Adrenal gland (tissue), 12 donors: Measurements from ENCODE around the gene ACOT4. TPM values are rescaled to one million over a fixed set of nuclear protein-coding genes. Genes with fewer than 3 reads are reported as not detected.
"Not testable (repeated sequence)": the region's sequence is repeated elsewhere in the genome, so short reads cannot be mapped to it uniquely, and the experiment has no call there.

ENCODE experiments used
- DNase-seq, 7 donors: peaks; one replicate each; pipeline ENCODE4 v3.0.0-alpha.2; 2019 to 2020
- H3K27ac ChIP-seq, 5 donors: fragments of 200-600 bp; sonication (generic) in 4 of 5; 1 replicate in 3 of 5; 2 replicates in 2 of 5; pipeline versions ENCODE4 v1.5.1 to v1.8.0; 2016 to 2020; ENCODE audit warnings: mild to moderate bottlenecking in 1 of 5
- H3K27me3 ChIP-seq: fragments of 200-600 bp; 2 replicates; pipeline ENCODE4 v1.8.0; 2021
- H3K36me3 ChIP-seq, 2 donors: fragments of 200-600 bp; replicated peaks in 1 of 2; 1 replicate in 1 of 2; 2 replicates in 1 of 2; pipeline versions ENCODE4 v1.5.1 to v1.8.0; 2018 to 2022
- H3K4me1 ChIP-seq, 2 donors: fragments of 200-600 bp; replicated peaks in 1 of 2; 1 replicate in 1 of 2; 2 replicates in 1 of 2; pipeline versions ENCODE4 v1.5.1 to v1.8.0; 2018 to 2021
- H3K4me3 ChIP-seq, 4 donors: fragments of 200-600 bp; sonication (generic) in 3 of 4; one replicate each; pipeline ENCODE4 v1.5.1; 2016 to 2018
- H3K9me3 ChIP-seq, 3 donors: fragments of 200-600 bp; sonication (generic) in 1 of 3; replicated peaks in 1 of 3; 1 replicate in 2 of 3; 2 replicates in 1 of 3; pipeline versions ENCODE4 v1.5.1 to v1.8.0; 2016 to 2021
- CTCF ChIP-seq, 6 experiments: fragments of 450-650 bp in 4 of 6; fragments of 200-600 bp in 2 of 6; sonication (generic) in 1 of 6; IDR thresholded peaks; 1 replicate in 5 of 6; 2 replicates in 1 of 6; pipeline versions ENCODE4 v1.5.1 to v1.8.0; 2016 to 2021; ENCODE audit warnings: antibody characterized with exemption in 6 of 6, mild to moderate bottlenecking in 2 of 6, moderate library complexity in 1 of 6
- POLR2A ChIP-seq, 2 donors: fragments of 450-650 bp; IDR thresholded peaks; one replicate each; pipeline ENCODE4 v1.6.1; 2017; ENCODE audit warnings: antibody characterized with exemption in 2 of 2, mild to moderate bottlenecking in 2 of 2, moderate library complexity in 1 of 2
- WGBS, 4 donors: extraction: QIAGEN DNeasy Blood & Tissue Kit in 2 of 4; methylation state at CpG; one replicate each; pipeline versions ENCODE4 v1.1.5 to v1.1.7; 2013 to 2017; 5-methylcytosine and 5-hydroxymethylcytosine counted together
- intact Hi-C, 2 donors: fragments of 100-400 bp; cut with DNase I; formaldehyde crosslinking; loops; one replicate each; pipeline versions ENCODE4 v1.14.1 to v1.15.0; 2022 to 2023
- polyA plus RNA-seq, 3 donors: library from polyadenylated mRNA; stranded (reverse); fragments of 200-250 nt in 2 of 3; fragments of 350-450 nt in 1 of 3; fragmentation: Illumina TruSeq in 1 of 3; extraction: RNeasy Lipid Tissue Mini Kit (QIAGEN cat#74804) in 1 of 3; gene quantifications; one replicate each; pipeline ENCODE4 v1.2.3, GENCODE V29; 2013 to 2014
- total RNA-seq, 9 donors: library from RNA; depleted of rRNA in 4 of 9; stranded (reverse); fragments of >200 nt in 4 of 9; fragments of 120-200 nt in 1 of 9; fragmentation: NEBNext Ultra II Directional in 1 of 9; extraction: Animal tissue kit (Norgen Biotek cat#: 25700) in 1 of 9; gene quantifications; one replicate each; pipeline versions ENCODE4 v1.1.0 to v1.2.4, GENCODE V29; 2013 to 2023
- donor health status: healthy with polysubstance abuse.
- donor health status: Bipolar disorder and iron deficiency.
- donor health status: DM: yes; HTN: yes; CAD: no.
- donor health status: DM: no; HTN: no; CAD: no.
- donor health status: DM: no; HTN: no; CAD: no.
- donor health status: DM: yes; HTN: yes; CAD: no.

Gene ACOT4
- total and polyA plus RNA-seq, 12 donors = 0.72 to 6.7 (median 2.1) TPM

DNA sequence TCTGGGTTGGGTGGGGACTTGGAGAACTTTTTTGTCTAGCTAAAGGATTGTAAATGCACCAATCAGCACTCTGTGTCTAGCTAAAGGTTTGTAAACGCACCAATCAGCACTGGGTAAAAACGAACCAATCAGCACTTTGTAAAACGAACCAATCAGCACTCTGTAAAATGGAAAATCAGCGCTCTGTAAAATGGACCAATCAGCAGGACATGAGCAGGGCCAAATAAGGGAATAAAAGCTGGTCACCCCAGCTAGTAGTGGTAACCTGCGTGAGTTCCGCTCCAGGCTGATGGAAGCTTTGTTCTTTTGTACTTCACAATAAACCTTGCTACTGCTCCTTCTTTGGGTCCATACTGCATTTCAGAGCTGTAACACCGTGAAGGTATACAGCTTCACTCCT is 24.3 kb upstream of the ACOT4 start:
- Histone ChIP-seq H3K4me1 (peaks cover 11 to 22% of the 10 kb centered on the region in 2 donors), H3K27ac (no peak overlapping the region), H3K9me3 (no peaks in the 10 kb centered on the region), H3K27me3 (no peaks in the 10 kb centered on the region), H3K36me3 (no peaks in the 10 kb centered on the region), H3K4me3 (no peak overlapping the region)
- 94 to 98% (median 98%) methylated on average over 7 of the region's 7 CpGs for WGBS, 4 donors
- DNase-seq = no peak
- intact Hi-C loops = loop anchor here in 1 of 2 donors (10.0 kb wide), 1 partner anchor 63 kb away; no protein-coding TSS in a partner anchor
- TF ChIP-seq CTCF (IDR thresholded peaks at IDR 0.05) (no peak), POLR2A (IDR thresholded peaks at IDR 0.05) (no peak)

- no peaks in the 10 kb centered on the region for H3K27me3 ChIP-seq
- H3K4me3 ChIP-seq = peak overlapping the region in 2 of 4 donors; percentile 57 to 67
- TF ChIP-seq POLR2A (IDR thresholded peaks at IDR 0.05) (no peak), CTCF (IDR thresholded peaks at IDR 0.05) (no peak)
- whole genome bisulfite sequencing, 4 donors = 75 to 81% (median 79%) methylated on average over 16 of the region's 16 CpGs
- intact Hi-C loops = loop anchor here in 1 of 2 donors (10.0 kb wide), 1 partner anchor 63 kb away; no protein-coding TSS in a partner anchor
- DNase-seq = no peak
- H3K36me3 ChIP-seq = no peaks in the 10 kb centered on the region
- H3K27ac ChIP-seq = peak overlapping the region in 4 of 5 donors; percentile 88 to 95 (median 94)
- no peaks in the 10 kb centered on the region for H3K9me3 ChIP-seq
- peaks cover 11 to 22% of the 10 kb centered on the region in 2 donors for H3K4me1 ChIP-seq
Observed at GRCh38 chr14:73567951-73568885, 23.5 kb upstream of the ACOT4 start.

DNA sequence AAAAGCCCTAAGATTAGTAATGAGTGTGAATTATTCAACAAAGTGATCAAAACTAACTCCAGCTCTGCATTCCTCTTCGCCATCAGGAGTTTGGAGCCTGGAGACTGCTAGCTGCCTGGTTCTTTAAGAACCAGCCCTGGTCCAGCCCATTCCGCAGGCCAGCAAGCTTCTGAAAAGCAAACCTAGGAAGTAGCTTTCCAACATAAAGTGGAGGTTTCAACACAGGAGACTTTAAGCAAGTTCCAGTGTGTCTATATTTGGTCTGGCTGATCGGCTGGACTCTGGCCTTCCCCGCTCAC is 22.8 kb upstream of the ACOT4 start:
- H3K27ac ChIP-seq = peak overlapping the region in 4 of 5 donors; percentile 88 to 95 (median 94)

DNA sequence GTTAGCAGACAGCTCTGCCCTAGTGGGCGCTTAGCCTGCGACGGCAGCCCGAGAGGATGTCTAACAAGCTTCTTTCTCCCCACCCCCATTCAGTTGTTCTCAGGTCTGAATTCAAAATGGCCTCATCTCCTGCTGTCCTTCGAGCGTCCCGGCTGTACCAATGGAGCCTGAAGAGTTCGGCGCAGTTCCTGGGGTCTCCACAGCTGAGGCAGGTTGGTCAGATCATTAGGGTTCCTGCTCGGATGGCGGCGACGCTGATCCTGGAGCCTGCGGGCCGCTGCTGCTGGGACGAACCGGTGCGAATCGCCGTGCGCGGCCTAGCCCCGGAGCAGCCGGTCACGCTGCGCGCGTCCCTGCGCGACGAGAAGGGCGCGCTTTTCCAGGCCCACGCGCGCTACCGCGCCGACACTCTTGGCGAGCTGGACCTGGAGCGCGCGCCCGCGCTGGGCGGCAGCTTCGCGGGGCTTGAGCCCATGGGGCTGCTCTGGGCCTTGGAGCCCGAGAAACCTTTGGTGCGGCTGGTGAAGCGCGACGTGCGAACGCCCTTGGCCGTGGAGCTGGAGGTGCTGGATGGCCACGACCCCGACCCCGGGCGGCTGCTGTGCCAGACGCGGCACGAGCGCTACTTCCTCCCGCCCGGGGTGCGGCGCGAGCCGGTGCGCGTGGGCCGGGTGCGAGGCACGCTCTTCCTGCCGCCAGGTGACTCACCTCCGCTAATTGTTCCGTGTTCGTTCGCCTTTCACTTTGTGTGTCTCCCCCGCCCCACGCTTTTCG is 22.3 kb upstream of the ACOT4 start, which contains the start of gene ACOT2:
Gene ACOT2, plus strand, starts transcription at position 29 of the 774 bp plus-strand sequence. Its CDS starts 28 bp downstream, at position 57.
- Histone ChIP-seq H3K27ac (peak within 1 kb of the TSS in 4 of 5 donors; percentile 88 to 95 (median 94)), H3K4me3 (peak within 1 kb of the TSS in 3 of 4 donors; percentile 57 to 67 (median 62)), H3K4me1 (peaks cover 11 to 22% of the 10 kb centered on the region in 2 donors)
- intact Hi-C loops = loop anchor here in 1 of 2 donors (10.0 kb wide), 1 partner anchor 65 kb away; no protein-coding TSS in a partner anchor
- WGBS, 4 donors = 0 to 3% (median 1%) methylated on average over 4 to 67 of the region's 83 CpGs
- H3K36me3 ChIP-seq, H3K27me3 ChIP-seq, H3K9me3 ChIP-seq: not testable (repeated sequence)
- peak; percentile 71 to 90 (median 85) for DNase-seq
- TF ChIP-seq CTCF (IDR thresholded peaks at IDR 0.05) = peak in 1 of 6 experiments; percentile 25
- TF ChIP-seq POLR2A (IDR thresholded peaks at IDR 0.05) = peak; percentile 57 to 67

More for the DNA sequence above, 22.8 kb upstream of the ACOT4 start:
- intact Hi-C loops = loop anchor here in 1 of 2 donors (10.0 kb wide), 1 partner anchor 64 kb away; no protein-coding TSS in a partner anchor
- not testable (repeated sequence) for H3K9me3 ChIP-seq, H3K27me3 ChIP-seq, H3K36me3 ChIP-seq, DNase-seq
- 14 to 18% (median 17%) methylated on average over 4 of the region's 4 CpGs for WGBS, 4 donors
- peak overlapping the region in 2 of 4 donors; percentile 57 to 67 for H3K4me3 ChIP-seq
- peaks cover 11 to 22% of the 10 kb centered on the region in 2 donors for H3K4me1 ChIP-seq
